Measurements from ENCODE around the gene CDK5R1.

Gene CDK5R1

DNA sequence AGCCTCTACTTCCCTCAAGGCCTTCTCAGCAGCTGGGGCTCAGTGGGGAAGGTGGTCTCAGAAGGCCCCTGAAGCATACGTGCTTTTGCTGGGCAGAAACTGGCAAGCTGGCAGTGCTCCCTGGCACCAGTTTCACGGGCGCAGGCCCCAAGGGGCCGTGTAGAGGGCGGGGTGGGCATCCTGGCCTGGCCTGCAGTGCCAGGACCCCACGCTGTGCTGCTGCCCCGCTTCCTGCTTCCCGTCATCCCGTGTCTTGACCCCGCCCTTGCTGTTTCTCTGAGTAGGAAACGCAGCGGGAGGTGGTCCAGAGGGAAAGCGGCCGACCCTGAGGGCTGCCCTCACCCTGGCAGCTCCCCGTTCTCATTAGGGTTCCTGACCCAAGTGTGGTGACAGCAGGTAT is 6.8 kb downstream of the CDK5R1 start:
- DNase-seq (ENCODE audit: low spot score), result no peak

- no peak for DNase-seq (ENCODE audit: low spot score)
Measured at GRCh38 chr17:32493976-32494513, 7.3 kb downstream of the CDK5R1 start.

DNA sequence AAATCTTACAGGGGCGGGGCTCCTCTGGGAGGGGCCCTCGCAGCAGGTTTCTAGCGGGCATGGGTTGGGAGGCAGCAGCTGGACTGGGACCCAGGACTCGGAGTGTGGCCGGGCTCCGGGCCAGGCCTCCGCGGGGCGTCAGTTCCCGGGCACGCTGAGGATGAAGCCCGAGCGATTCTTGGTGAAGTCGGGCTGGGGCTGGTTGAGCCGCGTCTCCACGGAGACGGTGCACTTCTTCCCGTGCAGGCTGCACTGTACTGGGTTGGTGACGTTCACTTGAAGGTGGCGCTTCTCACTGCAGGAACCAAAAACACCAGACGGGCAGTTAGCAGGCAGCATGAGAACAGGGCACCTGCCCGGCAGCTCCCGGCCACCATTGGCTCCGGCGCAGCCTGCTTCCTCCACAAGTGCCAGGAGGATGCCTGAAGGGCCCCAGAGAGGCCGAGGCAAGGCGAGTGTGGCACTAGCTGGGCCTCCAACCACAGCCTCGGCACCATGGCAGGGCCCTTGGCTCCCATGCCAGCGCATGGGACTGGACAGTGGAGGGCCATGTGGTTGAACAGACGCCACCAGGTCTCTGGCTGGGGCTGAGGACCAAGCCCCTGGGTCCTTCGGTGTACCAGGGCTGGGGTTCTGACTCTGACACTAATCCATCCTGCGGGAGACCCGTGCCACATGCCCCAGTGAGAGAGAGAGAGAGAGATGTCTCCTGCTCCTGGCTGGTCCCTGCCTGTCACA is 8.0 kb downstream of the CDK5R1 start:
- no peak for DNase-seq (ENCODE audit: low spot score)

- DNase-seq (ENCODE audit: low spot score), result no peak
Measured at GRCh38 chr17:32495359-32496231, 8.8 kb downstream of the CDK5R1 start.

GRCh38 chr17:32496395-32497073 is 9.7 kb downstream of the CDK5R1 start:
- no peak for DNase-seq (ENCODE audit: low spot score)

DNA sequence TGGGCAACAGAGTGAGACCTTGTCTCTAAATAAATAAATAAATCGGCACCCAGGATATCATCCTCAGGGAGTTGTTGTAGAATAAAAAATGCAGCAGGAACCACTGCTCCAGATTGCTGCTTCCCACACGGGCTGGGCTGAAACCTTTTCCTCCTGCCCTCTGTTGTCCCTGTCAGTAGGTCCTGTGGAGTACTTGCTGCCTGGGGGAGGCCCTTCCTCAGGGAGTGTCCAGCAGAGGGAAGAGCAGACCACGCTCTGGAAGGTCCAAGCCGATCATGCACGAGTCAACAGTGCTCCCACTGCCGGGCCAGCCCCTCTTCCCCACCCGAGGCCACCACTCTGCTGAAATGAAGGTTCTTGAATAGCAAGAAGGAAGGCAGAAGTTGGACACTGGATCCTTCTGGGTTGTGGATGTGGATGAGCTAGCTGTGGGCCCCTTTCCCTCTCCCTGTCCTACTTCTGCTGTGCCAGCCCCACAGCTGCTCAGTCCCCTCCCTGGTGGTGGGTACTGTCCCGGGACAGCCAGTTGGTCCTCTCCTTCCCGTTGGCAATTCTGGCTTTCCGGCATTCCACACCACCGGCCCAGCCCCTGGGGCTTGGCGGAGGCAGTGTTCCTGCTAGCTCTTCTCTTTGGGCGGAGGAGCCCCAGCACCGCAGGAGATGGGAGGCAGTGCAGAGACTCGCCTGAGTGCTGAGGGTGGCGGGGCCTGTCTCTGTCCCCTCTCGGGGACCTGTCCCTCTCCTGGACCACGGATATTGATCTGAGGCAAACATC is 10.8 kb downstream of the CDK5R1 start:
- DNase-seq (ENCODE audit: low spot score), result no peak

GRCh38 chr17:32498391-32498790 is 11.6 kb downstream of the CDK5R1 start:
- no peak for DNase-seq (ENCODE audit: low spot score)

DNA sequence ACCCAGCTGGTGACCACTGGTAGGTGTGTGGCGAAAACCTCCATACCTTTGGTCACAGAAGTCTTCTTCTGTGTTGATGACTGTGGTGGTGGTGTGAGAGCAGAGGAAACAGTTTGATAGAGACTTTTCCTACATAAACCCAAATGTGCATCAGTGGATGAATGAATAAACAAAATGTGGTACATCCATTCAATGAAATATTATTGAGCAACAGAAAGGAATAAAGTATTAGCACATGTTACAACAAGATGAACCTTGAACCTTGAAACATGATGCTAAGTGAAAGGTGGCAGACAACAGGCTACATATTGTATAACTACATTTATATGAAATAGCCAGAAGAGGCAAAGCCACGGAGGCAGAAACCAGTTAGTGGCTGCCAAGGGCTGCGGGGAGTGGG is 15.2 kb downstream of the CDK5R1 start:
- DNase-seq (ENCODE audit: low spot score), result no peak

DNA sequence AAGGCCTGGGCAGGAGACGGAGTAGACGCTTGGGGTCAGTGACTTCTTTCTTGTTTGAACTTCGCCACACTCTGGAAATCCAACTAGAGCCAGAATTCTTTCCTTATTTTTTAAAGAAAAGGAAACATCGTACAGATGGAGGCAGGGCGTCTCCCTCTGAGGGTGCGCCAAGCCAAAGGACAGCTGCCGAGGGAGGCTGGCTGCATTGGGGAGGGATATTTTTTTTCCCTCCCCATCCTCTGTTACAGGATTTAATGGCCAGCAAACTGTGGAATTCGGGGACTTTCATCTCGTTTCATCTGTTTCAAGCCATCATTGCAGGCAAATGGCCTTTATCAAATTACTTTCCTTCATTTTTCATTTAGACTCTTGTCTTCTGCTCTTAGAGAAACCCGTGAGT is 15.9 kb downstream of the CDK5R1 start:
- DNase-seq (ENCODE audit: low spot score), result no peak

- DNase-seq (ENCODE audit: low spot score), result no peak
Measured at GRCh38 chr17:32503251-32504165, 16.7 kb downstream of the CDK5R1 start.

- DNase-seq (ENCODE audit: low spot score), result no peak
Measured at GRCh38 chr17:32504166-32504990, 17.6 kb downstream of the CDK5R1 start.

DNA sequence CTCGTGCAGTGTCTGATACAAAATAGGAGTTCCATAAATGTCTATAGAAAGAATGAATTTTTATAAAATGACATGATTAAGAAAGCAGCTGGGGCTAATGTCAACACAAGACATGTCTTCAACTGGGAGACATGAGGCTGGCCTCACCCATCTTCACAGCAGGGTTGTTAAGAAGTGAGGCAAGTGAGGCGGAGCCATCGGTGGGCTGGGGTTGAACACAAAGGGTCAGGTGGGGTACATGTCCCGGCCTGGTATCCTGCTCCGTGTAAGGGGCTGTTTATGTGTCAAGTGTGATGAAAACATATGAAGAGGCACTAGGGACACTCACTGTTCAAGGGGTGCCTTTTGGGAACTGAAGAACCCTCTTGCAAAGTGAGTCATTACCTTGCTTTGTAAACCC is 22.1 kb downstream of the CDK5R1 start:
- no peak for DNase-seq (ENCODE audit: low spot score)

GRCh38 chr17:32510466-32510865 is 23.7 kb downstream of the CDK5R1 start:
- no peak for DNase-seq (ENCODE audit: low spot score)

GRCh38 chr17:32512328-32512727 is 25.5 kb downstream of the CDK5R1 start:
- no peak for DNase-seq (ENCODE audit: low spot score)

DNA sequence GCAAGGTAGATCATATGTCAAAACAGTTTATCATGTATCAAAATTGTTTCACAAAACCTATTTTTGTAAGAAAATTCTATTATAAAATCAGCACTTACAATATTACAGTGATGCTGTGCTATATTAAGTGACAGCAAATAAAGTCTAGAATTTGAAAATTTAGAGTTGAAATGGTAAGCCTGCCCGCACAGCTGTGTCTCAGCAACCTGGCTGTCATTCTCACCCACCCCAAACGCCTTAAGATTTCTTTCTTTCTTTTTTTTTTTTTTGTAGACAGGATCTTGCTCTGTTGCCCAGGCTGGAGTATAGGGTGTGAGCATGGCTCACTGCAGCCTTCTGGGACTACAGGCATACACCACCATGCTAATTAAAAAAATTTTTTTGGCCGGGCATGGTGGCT is 26.8 kb downstream of the CDK5R1 start:
- DNase-seq (ENCODE audit: low spot score), result no peak

GRCh38 chr17:32514606-32515005 is 27.8 kb downstream of the CDK5R1 start:
- DNase-seq (ENCODE audit: low spot score), result no peak

- no peak for DNase-seq (ENCODE audit: low spot score)
Measured at GRCh38 chr17:32515677-32516383, 29.0 kb downstream of the CDK5R1 start.

DNA sequence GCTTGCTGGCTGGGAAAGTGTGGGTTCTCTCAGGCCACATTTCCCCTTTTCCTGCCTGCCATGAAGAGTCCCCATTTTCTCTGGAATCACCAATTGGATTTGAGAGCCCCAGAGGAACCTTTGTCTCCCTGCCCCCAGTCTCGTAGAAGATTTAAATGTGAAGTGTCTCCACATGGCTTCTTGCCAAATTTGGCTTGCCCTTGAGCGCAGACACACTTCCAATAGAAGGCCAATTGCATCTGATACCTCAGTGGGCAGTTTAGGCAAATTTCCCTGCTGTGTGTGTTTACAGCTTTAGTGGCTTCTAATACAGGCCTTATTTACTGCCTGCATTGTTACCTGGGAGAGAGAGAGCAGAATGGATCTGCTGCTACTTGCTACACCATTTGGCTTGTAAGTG is 29.7 kb downstream of the CDK5R1 start:
- no peak for DNase-seq (ENCODE audit: low spot score)
